KOPT-K1 (cell line): ENCODE measurements around the gene ING5.
A peak's percentile ranks its signal among the peaks of the same experiment; 100 is the strongest.
"Not testable (repeated sequence)": the region's sequence is repeated elsewhere in the genome, so short reads cannot be mapped to it uniquely, and the experiment has no call there.

ENCODE experiments used
- H3K27ac ChIP-seq: fragments of 200-600 bp; sonication (generic); 2 replicates; pipeline ENCODE4 v1.5.1; 2016; ENCODE audit warnings: antibody characterized with exemption, mild to moderate bottlenecking, low read depth, low read length; ENCODE audit not compliant: poor library complexity, severe bottlenecking
- H3K36me3 ChIP-seq: fragments of 200-600 bp; sonication (generic); 2 replicates; pipeline ENCODE4 v1.5.1; 2017; ENCODE audit warnings: antibody characterized with exemption, mild to moderate bottlenecking, low read length, moderate library complexity; ENCODE audit not compliant: insufficient read depth
- H3K9me3 ChIP-seq: fragments of 200-600 bp; sonication (generic); 2 replicates; pipeline ENCODE4 v1.5.1; 2017; ENCODE audit warnings: antibody characterized with exemption, low read length, mild to moderate bottlenecking; ENCODE audit not compliant: insufficient read depth, poor library complexity, severe bottlenecking

Gene ING5

DNA sequence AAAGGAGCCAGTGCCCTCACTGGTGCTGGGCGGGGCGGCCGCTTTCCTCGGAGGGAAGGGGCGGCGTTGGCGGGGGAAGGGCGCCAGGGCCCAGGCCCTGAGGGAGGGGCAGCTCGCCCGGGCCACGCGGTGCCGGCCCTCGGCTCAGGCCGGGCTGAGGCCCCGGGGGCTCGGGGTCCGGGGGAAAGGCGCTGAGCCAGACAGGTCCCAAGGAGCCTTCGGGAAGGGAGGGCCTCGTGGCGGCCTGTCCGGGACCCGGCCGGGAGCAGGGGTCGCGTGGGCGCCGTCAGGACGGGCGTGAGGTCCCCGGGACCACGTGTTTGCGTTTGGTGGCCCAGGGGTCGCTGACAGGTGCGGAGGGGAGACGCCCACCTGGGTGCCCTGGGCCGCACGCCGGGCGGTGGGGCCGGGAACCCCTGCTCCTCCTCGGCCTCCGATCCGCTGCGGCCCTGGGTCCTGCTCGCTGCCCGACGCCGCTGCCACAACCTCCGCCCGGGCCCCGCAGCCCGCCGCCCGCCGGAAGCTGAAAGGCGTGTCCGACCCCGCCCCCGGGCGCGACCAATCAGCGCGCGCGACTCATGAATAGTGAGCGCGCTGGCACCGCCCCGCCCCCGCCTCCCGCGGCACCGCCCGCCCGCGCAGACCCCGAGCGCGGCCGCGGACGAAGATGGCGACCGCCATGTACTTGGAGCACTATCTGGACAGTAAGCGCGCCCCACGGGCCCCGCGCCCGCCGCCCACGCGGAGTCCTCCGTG is at the start of gene ING5:
ING5 (plus strand) TSS at position 641 of the 756 bp plus-strand sequence; CDS start at position 668, 27 bp downstream.
- Histone ChIP-seq H3K9me3 (peaks cover 12% of the 10 kb centered on the region), H3K27ac (peak within 1 kb of the TSS; percentile 92), H3K36me3 (peaks cover 29% of the 10 kb centered on the region)

DNA sequence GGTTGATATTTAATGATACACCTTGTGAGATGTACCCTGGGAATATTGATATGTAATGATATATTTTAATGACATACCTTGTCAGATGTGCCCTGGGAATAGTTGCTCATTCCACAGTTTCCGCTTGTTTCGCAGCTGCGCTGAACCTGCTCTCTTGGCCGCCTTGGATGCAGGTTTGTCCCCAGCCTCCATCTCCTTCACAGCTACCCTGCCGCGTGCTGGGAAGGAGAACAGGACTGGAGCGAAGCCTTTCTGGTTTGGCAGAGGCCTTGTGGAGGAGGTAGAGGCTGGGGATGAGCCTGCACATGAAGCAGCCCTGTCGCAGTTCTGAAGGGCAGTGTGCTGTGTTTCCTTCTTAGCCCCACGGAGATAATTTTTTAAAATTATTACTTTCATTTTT is 49.7 kb upstream of the ING5 start:
- Histone ChIP-seq H3K9me3 (no peaks in the 10 kb centered on the region), H3K36me3 (peaks cover 60% of the 10 kb centered on the region), H3K27ac (no peak overlapping the region)

DNA sequence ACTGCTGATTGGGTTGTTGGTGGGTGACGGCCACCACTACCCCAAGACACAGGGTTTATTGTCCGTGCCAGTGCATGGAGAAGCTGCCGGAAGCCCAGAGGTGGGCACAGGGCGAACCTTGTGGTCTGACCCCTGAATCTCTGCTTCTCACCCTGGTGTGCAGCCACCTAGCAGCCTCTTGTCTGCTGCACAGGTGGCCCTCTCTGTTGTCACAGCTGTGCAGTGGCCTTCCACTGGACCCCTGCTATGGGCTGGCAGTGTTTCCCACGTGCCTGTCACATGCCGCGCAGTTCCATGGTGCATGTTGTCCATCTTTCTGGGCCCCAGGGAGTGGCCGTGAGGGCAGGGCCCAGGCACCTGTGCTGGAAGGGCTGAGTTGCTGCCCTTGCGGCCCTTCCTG is 49.1 kb upstream of the ING5 start:
- Histone ChIP-seq H3K27ac (no peak overlapping the region), H3K36me3 (peaks cover 65% of the 10 kb centered on the region)

DNA sequence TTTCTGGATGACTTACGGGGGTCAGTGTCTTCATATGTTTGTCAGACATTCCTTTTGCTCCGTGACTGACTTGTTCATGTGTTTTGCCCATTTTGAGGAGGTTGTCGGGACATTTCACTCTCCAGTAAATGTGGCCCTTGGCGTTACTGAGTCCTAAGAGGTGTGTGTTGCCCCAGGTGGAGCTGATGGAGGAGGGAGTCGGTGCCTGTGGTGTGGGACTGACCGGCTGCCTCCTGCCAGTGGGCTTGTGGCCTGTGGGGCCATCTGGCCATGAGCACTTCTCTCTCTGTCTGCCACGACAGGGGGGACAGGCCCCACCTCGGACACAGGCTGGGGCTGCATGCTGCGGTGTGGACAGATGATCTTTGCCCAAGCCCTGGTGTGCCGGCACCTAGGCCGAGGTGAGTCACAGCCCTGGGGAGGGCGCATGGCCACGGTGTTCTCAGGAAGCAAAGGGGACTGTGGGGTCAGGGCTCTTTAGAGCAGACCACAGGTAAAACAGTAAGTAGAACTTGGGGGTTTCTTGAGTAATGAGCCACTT is 48.6 kb upstream of the ING5 start:
- Histone ChIP-seq H3K36me3 (peaks cover 70% of the 10 kb centered on the region), H3K9me3 (no peaks in the 10 kb centered on the region), H3K27ac (no peak overlapping the region)

More for the DNA sequence above, 49.1 kb upstream of the ING5 start:
- H3K9me3 ChIP-seq: no peaks in the 10 kb centered on the region

DNA sequence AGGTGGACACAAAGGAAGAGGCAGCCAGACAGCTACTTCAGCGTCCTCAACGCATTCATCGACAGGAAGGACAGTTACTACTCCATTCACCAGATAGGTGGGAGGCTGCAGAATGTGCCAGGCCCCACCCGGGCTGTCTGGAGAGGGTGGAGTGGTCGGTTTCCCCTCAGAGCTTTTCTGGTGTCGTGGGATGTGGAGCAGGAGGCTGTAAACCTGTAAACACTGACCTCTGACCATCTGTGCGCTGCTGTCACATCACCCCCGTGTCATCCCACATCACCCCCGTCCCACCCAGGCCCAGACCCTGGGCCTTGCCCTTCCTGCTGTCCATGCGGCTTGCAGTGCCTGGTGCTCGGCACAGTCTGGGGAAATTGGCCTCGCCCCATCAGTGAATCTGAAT is 47.3 kb upstream of the ING5 start:
- Histone ChIP-seq H3K9me3 (no peaks in the 10 kb centered on the region), H3K27ac (no peak overlapping the region), H3K36me3 (peaks cover 83% of the 10 kb centered on the region)

DNA sequence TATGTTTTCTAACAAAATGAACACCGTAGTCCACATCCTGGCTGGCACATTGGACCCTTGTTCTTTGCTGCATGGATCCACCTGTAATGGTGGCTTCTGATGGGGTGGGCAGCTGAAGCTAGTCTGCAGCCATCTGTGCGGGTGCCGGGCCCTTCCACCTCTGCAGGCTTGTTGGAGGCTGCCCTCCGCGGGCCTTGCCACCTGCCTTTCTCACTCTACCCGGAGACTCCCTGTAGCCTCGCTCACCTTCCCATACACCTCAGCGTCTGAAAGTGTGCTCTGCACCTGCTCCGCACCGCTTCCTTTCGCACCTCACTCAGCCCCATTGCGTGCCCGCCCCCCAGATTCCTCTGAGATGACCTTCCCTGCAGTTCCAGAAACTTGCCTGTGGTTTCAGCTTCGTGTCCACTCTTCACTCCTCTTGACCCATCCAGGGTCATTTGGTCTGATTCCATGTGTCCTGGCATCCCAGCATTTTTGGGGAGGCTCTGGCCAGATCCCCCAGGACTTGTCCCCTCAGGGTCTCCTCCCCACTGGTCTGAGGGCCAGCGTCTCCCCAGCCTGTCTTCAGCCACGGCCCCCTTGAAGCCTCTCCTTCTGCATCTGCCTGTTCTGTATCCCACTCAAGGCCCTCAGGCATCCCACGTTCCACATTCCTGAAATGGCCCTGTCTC is 46.2 kb upstream of the ING5 start:
- H3K27ac ChIP-seq: no peak overlapping the region
- H3K9me3 ChIP-seq: no peaks in the 10 kb centered on the region
- peaks cover 94% of the 10 kb centered on the region for H3K36me3 ChIP-seq

DNA sequence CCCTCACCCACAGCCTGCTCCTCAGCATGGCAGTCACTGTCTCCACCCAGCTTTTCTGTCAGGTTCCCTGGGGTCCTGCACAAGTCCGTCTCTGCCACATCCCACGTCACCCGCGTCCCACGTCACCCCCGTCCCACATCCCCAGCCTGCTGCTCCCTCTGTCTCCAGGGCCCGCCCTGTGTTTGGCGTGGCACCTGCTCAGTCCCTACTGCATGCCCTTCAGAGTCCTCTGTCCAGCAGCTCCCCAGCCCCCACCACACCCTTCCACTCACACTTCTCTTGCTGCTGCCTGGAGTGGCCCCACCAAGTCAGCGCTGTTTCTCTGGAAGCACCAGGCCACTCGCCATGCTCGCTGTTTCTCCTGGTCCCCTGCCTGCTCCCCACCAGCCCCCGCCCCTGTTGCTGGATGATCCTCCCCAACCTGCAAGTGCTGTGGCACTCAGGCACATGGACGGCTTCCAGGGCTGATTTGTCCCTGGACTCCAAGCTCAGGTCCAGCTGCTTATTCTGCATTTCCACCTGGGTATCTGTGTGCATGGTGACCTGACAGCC is 45.6 kb upstream of the ING5 start:
- peaks cover 95% of the 10 kb centered on the region for H3K36me3 ChIP-seq
- no peak overlapping the region for H3K27ac ChIP-seq
- H3K9me3 ChIP-seq: no peaks in the 10 kb centered on the region

DNA sequence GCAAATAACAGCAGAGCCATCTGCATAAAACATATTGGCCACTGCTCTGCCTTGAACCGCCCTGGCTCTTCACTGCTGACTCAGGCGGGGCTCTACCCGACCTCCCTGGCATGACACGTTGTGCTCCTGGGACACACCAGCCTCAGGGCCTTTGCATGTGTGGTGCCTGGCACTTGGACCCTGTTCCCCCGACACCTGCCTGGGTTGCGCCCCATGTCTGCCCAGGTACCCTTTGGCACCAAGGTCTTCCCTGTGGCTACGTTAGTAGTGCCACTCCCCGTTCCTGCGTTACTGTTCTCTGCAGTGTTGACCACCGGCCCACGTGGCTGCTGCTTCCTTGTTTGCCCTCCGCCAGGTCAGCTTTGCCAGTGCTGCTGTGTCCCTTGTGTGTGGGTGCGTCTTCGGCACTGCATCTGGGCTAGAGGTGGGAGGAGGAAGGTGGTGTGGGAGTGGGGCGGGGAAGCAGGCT is 44.0 kb upstream of the ING5 start:
- no peaks in the 10 kb centered on the region for H3K9me3 ChIP-seq
- no peak overlapping the region for H3K27ac ChIP-seq
- peaks cover 93% of the 10 kb centered on the region for H3K36me3 ChIP-seq

DNA sequence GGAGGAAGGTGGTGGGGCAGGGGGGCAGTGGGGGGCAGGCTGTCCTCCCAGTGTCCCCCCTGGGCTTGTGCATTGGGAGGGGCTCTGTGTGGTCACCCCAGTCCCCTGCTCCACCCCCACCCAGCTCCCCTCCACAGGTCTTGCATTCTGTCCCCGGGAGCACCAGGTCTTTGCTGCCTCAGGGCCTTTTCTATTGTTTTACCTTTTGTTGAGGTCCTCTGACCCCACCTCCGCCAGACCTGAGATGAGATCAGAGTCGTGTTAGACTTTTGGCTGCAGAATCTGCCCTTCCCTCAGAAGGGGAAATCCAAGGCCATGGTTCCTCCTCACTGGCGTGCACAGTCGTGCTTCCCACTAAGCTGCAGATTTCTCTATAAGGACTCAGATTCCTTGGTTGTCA is 43.5 kb upstream of the ING5 start:
- H3K27ac ChIP-seq: no peak overlapping the region
- peaks cover 88% of the 10 kb centered on the region for H3K36me3 ChIP-seq
- H3K9me3 ChIP-seq: no peaks in the 10 kb centered on the region

DNA sequence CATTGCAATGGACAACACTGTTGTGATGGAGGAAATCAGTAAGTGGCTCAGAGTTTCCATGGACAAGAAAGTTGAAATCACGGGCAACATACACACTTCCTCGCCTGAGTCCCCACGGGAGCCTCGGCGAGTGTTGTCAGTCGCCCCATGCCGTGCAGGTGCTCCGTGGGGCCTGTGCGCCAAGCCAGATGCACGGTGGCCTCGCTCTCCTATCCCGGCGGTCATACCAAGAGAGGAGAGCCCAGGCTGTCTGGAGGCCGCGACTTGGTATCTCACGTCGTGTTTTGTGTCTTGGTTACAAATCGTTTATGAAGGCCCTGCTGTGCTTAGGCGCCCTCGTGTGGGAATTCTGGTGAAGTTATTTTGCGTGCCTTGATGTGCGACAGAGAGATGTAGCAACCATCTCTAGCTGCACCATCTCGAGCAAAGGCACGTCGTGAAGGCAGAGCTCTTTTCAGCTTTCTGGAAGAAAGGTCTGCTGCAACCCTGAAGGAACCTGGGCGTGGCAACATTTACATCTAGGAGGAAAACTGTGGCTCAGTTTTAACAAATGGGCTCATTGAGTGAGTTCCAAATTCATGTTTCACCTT is 42.6 kb upstream of the ING5 start:
- no peak overlapping the region for H3K27ac ChIP-seq
- peaks cover 79% of the 10 kb centered on the region for H3K36me3 ChIP-seq
- no peaks in the 10 kb centered on the region for H3K9me3 ChIP-seq

DNA sequence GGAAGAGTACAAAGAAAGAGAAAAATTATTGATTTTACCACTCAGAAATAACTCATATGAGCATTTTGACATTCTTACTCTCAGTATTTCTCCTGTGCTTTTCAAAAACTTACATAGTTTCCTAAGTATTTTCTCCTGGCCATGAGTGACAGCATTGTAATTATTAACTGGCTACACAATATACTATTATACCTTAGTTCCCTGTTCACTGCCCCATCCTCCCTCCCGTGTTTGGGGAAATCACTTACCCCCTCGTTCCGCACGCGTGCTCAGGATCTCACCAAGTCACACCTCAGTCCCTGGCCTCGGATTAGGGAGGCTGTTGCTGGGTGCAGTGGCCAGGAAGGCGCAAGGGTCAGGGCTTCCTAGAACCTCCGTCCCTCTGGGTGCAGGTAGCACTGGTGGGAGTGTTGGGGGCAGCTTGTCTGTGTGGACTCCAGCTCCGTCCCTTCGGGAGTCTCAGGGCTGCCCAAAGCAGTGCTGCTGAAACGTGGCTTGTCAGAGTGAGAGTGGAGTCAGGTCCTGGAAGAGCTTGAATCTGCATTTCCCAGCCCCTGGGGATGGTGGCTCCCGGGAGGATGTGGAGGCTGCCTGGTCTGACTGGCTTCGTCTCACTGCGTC is 41.1 kb upstream of the ING5 start:
- Histone ChIP-seq H3K36me3 (peaks cover 65% of the 10 kb centered on the region), H3K9me3 (no peaks in the 10 kb centered on the region), H3K27ac (no peak overlapping the region)

DNA sequence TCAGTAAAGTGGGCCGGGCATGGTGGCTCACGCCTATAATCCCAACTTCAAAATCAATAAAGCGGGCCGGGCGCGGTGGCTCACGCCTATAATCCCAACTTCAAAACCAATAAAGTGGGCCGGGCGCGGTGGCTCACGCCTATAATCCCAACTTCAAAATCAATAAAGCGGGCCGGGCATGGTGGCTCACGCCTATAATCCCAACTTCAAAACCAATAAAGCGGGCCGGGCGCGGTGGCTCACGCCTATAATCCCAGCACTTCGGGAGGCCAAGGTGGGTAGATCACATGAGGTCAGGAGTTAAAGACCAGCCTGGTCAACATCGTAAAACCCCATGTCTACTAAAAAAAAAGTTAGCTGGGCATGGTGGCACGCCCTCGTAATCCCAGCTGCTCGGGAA is 39.1 kb upstream of the ING5 start:
- not testable (repeated sequence) for H3K27ac ChIP-seq
- peaks cover 67% of the 10 kb centered on the region for H3K36me3 ChIP-seq

DNA sequence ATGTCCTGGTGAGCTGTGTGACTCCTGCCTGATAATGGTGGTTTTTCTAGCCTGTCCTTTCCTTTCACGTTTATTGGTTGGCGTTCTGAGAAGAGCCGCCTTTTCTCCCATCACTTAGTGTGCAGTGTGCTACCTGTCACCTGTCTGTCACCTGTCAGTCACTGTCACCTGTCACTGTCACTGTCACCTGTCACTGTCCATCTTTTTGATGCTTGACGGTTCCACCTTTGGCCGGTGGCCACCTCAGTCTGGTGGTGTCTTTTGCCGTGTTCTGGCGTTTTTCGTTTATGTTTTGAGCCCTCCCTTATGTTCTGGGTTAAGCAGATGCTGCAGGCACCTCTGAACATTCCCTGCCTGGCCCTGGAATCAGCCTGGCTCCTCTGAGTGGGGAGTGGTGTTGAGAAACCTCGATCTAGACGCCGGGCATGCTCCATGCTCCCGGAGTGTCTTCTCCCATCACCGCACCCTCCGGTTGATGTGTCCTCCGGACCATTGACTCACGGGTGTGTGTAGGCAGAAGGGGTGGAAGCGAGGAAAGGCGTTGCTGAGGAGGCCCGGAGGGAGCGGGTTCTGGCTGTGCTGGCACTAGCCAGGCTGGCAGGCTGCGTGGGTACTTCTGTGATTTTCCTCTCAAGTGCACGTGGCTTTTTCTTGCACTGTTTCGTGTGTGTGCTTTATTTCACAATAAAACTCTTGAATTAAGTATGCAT is 36.0 kb upstream of the ING5 start:
- Histone ChIP-seq H3K27ac (no peak overlapping the region), H3K36me3 (peaks cover 67% of the 10 kb centered on the region), H3K9me3 (no peaks in the 10 kb centered on the region)

More for the DNA sequence above, 39.1 kb upstream of the ING5 start:
- H3K9me3 ChIP-seq: not testable (repeated sequence)
